ENCODE measurements around the gene LRIG1.

Gene LRIG1

DNA sequence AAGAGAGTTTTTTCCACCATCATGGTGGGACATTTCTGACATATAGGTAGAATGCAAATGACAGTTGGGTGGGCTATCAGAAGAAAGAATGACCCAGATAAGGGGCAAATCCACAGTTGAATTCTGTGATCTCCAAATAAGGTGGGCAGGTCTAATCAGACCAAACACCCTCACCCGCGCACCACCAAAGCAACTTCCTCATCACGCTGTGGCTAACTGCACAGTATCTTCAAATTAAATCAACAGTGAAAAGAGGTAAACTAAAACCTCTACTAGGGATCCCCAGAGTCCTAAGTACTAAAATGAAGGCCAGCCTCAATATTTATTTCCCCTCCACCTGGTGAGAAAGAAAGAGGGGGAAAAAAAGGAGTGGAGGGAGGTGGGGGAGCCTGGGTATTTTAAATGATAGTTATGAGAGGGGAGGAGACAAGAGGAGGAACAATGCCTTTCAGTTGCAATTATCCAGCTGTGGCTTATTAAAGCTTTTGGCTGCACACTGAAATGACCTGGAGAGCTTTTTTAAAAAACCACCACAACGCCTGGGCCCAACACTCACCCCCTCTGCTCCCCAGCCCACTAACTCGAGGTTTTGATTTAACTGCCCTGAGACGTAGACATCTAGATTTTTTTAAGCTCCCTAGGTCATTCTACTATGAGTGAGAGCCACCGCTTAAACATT lies 61.0 kb downstream of the LRIG1 start:
- TF ChIP-seq TAF1 (IDR thresholded peaks at IDR 0.05; ENCODE audit: borderline replicate concordance, insufficient read depth, low read length) (no peak), POLR2AphosphoS5 (IDR thresholded peaks at IDR 0.05; ENCODE audit: low read depth, low read length) (no peak), FOXP2 (optimal IDR thresholded peaks at IDR 0.05; ENCODE audit: borderline replicate concordance, extremely low read depth, extremely low read length, insufficient read depth) (no peak), SIN3A (IDR thresholded peaks at IDR 0.05; ENCODE audit: borderline replicate concordance, insufficient read depth, low read length) (no peak)
- TF ChIP-seq, protein P1, sequence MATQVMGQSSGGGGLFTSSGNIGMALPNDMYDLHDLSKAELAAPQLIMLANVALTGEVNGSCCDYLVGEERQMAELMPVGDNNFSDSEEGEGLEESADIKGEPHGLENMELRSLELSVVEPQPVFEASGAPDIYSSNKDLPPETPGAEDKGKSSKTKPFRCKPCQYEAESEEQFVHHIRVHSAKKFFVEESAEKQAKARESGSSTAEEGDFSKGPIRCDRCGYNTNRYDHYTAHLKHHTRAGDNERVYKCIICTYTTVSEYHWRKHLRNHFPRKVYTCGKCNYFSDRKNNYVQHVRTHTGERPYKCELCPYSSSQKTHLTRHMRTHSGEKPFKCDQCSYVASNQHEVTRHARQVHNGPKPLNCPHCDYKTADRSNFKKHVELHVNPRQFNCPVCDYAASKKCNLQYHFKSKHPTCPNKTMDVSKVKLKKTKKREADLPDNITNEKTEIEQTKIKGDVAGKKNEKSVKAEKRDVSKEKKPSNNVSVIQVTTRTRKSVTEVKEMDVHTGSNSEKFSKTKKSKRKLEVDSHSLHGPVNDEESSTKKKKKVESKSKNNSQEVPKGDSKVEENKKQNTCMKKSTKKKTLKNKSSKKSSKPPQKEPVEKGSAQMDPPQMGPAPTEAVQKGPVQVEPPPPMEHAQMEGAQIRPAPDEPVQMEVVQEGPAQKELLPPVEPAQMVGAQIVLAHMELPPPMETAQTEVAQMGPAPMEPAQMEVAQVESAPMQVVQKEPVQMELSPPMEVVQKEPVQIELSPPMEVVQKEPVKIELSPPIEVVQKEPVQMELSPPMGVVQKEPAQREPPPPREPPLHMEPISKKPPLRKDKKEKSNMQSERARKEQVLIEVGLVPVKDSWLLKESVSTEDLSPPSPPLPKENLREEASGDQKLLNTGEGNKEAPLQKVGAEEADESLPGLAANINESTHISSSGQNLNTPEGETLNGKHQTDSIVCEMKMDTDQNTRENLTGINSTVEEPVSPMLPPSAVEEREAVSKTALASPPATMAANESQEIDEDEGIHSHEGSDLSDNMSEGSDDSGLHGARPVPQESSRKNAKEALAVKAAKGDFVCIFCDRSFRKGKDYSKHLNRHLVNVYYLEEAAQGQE (IDR thresholded peaks at IDR 0.05; ENCODE audit: insufficient read depth in 1 of 2, low read depth in 2 of 2, low read length in 2 of 2), result no peak

DNA sequence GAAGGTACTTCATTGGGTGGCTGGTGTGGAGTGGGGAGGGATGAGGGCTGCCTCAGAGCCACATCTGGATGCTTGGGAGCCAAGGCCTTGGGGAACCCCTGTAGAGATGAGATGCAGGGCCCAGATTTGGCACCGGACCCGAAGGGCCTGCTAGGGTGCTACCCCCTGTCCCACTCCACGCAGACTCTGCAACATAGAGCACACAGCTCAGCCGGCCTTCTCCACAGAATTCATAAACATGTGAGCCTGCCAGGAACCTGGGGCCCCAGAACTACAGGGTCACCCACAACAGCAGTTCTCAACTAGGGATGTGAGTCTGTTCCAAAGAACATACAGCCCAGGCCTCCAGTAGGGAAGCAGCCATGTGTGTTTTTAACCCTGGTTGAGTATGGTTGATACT lies 62.8 kb downstream of the LRIG1 start:
- TF ChIP-seq TAF1 (IDR thresholded peaks at IDR 0.05; ENCODE audit: borderline replicate concordance, insufficient read depth, low read length) (no peak), SIN3A (IDR thresholded peaks at IDR 0.05; ENCODE audit: borderline replicate concordance, insufficient read depth, low read length) (no peak), FOXP2 (optimal IDR thresholded peaks at IDR 0.05; ENCODE audit: borderline replicate concordance, extremely low read depth, extremely low read length, insufficient read depth) (no peak), POLR2AphosphoS5 (IDR thresholded peaks at IDR 0.05; ENCODE audit: low read depth, low read length) (no peak)
- TF ChIP-seq, protein P1 (IDR thresholded peaks at IDR 0.05; ENCODE audit: insufficient read depth in 1 of 2, low read depth in 2 of 2, low read length in 2 of 2), result no peak

DNA sequence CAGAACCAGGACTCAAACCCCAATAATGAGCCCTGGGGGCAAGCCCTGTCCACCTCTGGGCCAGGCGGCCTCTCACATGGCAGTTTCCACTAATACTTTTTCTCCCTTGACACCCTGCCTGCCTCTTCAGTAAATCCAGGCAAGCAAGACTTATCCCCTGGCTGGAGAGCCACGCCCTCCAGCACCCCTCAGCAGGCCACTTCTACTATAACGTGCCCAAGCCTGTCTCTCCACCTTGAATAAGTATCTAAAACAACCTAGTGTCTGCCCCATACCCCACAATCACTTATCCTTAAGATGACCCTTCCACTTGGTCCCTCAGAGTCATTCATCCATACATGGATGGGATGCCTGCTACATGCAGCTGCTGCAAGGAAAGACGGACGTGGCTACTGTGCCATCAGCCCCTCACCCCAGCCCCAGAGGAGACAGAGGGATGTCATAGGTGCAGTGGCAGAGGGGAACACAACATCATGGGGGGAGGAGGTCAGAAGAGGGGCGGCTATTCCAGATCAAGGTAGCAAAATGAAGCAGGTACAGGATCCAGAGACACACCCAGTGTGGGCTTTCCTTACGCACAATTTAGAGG lies 63.4 kb downstream of the LRIG1 start:
- TF ChIP-seq FOXP2 (optimal IDR thresholded peaks at IDR 0.05; ENCODE audit: borderline replicate concordance, extremely low read depth, extremely low read length, insufficient read depth) (no peak), POLR2AphosphoS5 (IDR thresholded peaks at IDR 0.05; ENCODE audit: low read depth, low read length) (no peak)

DNA sequence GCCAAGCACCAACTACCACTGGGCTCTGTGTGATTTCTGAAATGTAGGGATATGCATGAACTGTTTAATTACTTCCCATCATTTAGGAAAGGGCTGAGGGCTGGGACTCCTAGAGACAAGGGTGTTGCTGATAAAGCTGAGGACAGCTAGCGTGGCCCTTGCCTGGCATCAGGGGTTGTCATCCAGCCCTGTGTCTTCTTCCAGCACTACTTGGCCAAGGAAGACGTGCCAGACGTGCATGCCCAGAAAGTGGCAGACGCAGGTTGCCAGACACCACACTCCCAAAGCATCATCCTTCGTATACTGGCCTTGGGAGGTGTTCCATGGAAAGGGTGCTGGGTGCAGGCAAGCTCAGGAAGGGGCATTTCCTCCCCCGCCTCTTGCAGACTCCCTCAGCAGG lies 64.8 kb downstream of the LRIG1 start:
- TF ChIP-seq POLR2AphosphoS5 (IDR thresholded peaks at IDR 0.05; ENCODE audit: low read depth, low read length) (no peak), TAF1 (IDR thresholded peaks at IDR 0.05; ENCODE audit: borderline replicate concordance, insufficient read depth, low read length) (no peak), FOXP2 (optimal IDR thresholded peaks at IDR 0.05; ENCODE audit: borderline replicate concordance, extremely low read depth, extremely low read length, insufficient read depth) (no peak), SIN3A (IDR thresholded peaks at IDR 0.05; ENCODE audit: borderline replicate concordance, insufficient read depth, low read length) (no peak)
- TF ChIP-seq, protein P1 (IDR thresholded peaks at IDR 0.05; ENCODE audit: insufficient read depth in 1 of 2, low read depth in 2 of 2, low read length in 2 of 2), result no peak

DNA sequence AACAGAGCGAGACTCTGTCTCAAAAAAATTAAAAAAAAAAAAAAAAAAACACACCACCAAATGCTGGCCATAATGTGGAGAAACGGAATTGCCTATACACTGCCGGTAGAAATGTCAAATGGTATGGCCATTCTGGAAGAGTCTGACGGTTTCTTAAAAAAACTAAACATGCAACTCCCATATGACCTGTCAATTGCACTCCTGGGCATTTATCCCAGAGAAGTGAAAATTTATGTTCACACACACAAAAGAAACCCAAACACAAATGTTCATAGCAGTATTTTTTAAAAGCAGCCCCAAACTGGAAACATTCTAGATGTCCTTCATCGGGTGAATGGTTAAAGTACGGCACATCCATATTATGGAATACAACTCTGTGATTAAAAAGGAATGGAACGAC lies 66.1 kb downstream of the LRIG1 start:
- TF ChIP-seq, protein P1 (IDR thresholded peaks at IDR 0.05; ENCODE audit: insufficient read depth in 1 of 2, low read depth in 2 of 2, low read length in 2 of 2), result no peak
- TF ChIP-seq FOXP2 (optimal IDR thresholded peaks at IDR 0.05; ENCODE audit: borderline replicate concordance, extremely low read depth, extremely low read length, insufficient read depth), result no peak

Data from PFSK-1 (cell line).